ENCODE data around the gene CFAP43.

- TF ChIP-seq CTCF (conservative IDR thresholded peaks at IDR 0.05; ENCODE audit: low read length), result no peak
- no peak for TF ChIP-seq EZH2phosphoT487 (IDR thresholded peaks at IDR 0.05; ENCODE audit: borderline replicate concordance, low read depth, low read length)
These were observed 20.2 kb upstream of the CFAP43 start for GRCh38 chr10:104252368-104252767.

Measured in OCI-LY7 (cell line).